Measurements from ENCODE around the gene KRTAP19-6.

The KRTAP19-6 gene, protein sequence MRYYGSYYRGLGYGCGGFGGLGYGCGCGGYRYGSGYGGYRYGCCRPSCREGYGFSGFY

DNA sequence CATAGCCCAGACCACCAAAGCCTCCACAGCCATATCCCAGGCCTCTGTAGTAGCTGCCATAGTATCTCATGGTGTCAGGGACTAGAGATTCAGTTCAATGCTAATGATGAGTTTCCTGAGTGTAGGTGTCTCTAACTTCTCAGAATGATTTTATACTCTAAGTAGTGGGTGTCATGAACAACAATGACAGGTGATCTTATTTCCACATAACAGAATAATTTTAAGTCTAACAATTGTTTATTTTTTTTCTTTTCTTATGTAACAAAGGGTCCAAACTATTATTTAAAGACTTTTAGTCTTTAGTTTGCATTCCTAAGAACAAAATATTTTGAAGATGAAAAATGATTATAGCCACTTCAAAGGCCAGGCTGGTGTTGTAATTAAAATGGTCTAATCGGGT, at the start of gene KRTAP19-6:
TSS of gene KRTAP19-6 (minus strand) at position 101 of the 400 bp plus-strand sequence. CDS start at position 70, 31 bp downstream.
- TF ChIP-seq, protein P1, sequence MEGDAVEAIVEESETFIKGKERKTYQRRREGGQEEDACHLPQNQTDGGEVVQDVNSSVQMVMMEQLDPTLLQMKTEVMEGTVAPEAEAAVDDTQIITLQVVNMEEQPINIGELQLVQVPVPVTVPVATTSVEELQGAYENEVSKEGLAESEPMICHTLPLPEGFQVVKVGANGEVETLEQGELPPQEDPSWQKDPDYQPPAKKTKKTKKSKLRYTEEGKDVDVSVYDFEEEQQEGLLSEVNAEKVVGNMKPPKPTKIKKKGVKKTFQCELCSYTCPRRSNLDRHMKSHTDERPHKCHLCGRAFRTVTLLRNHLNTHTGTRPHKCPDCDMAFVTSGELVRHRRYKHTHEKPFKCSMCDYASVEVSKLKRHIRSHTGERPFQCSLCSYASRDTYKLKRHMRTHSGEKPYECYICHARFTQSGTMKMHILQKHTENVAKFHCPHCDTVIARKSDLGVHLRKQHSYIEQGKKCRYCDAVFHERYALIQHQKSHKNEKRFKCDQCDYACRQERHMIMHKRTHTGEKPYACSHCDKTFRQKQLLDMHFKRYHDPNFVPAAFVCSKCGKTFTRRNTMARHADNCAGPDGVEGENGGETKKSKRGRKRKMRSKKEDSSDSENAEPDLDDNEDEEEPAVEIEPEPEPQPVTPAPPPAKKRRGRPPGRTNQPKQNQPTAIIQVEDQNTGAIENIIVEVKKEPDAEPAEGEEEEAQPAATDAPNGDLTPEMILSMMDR (IDR thresholded peaks at IDR 0.05; ENCODE audit: low read depth, low read length): no peak
- in situ Hi-C loops (cut with HindIII; ENCODE audit: low sequenced_read_pairs): no loop called here
- H3K4me3 ChIP-seq (ENCODE audit: low read depth, low read length): no peak within 1 kb of the TSS
- no peak for DNase-seq (ENCODE audit: low read depth, low spot score)

DNA sequence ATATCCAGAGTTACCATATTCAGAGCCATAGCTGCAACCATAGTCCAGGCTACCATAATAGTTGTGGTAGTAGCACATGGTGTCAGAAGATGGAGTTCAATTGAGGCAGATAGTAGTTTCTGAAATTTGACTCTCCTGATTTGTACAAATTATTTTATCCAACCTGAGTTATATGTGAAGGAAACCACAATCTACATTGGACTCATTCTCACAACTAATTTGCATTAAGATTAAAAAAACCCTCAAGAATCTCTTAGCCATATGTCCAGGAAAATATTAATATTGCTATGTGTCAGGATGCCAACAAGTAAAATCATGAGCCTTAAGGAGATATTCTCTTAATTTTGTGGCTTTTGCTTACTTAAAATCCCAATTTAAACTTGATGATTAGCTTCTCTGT, 48.6 kb upstream of the KRTAP19-6 start, which contains the start of gene KRTAP22-2:
TSS of gene KRTAP22-2 (minus strand) at position 101 of the 400 bp plus-strand sequence.
- no peak for DNase-seq (ENCODE audit: low read depth, low spot score)
- no peak within 1 kb of the TSS for H3K4me3 ChIP-seq (ENCODE audit: low read depth, low read length)
- in situ Hi-C loops (cut with HindIII; ENCODE audit: low sequenced_read_pairs): no loop called here
- TF ChIP-seq, protein P1 (IDR thresholded peaks at IDR 0.05; ENCODE audit: low read depth, low read length): no peak

DNA sequence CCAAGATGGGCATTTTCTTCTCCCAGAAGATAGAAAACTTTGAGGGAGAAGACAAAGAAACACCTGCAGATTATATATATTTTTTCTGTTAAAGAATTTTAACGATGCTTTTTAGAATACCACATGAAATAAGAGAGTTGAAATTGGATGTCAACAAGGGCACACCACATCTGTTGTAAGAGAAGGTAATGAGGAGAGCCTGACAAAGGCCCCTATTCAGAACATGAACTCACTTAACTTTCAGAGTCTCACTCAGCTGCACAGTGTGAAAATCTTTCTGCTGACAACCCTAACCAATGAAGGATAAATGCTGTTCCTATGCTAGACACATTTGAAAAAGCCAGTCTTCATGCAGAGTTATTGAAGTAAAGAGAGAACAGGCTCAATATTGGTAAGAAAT, 41.2 kb upstream of the KRTAP19-6 start:
- in situ Hi-C loops (cut with HindIII; ENCODE audit: low sequenced_read_pairs): no loop called here
- TF ChIP-seq, protein P1 (IDR thresholded peaks at IDR 0.05; ENCODE audit: low read depth, low read length): no peak
- no peak for DNase-seq (ENCODE audit: low read depth, low spot score)
- H3K4me3 ChIP-seq (ENCODE audit: low read depth, low read length): no peak overlapping the region

DNA sequence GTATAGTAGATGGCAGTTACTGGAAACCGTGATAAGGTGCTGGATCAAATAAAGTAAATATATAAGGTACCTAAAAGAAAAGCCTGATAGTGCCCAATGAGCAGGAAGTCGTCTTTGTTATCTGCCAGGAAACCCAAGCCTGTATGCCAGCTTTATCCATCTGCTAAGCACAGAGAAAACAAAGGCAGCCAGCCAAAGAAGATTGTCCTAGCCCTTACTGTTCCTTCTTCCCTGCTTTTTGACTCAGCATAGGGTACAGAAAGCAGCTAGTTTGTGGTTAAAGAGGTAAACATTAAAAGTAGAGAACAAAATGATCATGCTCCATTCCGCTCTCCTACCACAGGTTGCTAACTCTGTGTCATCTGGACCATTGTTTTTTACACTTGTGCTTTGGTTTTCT, 38.5 kb upstream of the KRTAP19-6 start:
- no peak overlapping the region for H3K4me3 ChIP-seq (ENCODE audit: low read depth, low read length)
- in situ Hi-C loops (cut with HindIII; ENCODE audit: low sequenced_read_pairs): no loop called here
- TF ChIP-seq, protein P1 (IDR thresholded peaks at IDR 0.05; ENCODE audit: low read depth, low read length): no peak
- no peak for DNase-seq (ENCODE audit: low read depth, low spot score)

DNA sequence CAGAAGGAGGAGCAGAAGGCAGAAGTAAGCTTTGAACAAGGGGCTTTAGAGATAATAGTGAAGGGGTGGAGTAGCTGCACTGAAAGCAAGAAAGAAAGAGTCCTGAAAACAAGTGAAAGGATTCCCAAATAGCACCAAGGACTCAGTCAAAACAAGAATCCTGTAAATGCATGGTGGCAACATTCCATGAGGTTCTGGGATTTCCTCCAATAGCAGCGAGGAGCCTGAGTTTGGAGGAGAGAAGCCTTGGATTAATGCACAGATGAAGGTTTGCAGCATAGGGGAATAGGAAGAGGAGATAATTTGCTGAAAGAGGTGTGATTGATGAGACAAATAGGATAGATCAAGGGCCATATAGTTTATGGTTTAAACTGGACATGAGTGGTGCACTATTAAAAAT, 37.7 kb upstream of the KRTAP19-6 start:
- no peak for DNase-seq (ENCODE audit: low read depth, low spot score)
- in situ Hi-C loops (cut with HindIII; ENCODE audit: low sequenced_read_pairs): no loop called here
- TF ChIP-seq, protein P1 (IDR thresholded peaks at IDR 0.05; ENCODE audit: low read depth, low read length): no peak
- H3K4me3 ChIP-seq (ENCODE audit: low read depth, low read length): no peak overlapping the region

DNA sequence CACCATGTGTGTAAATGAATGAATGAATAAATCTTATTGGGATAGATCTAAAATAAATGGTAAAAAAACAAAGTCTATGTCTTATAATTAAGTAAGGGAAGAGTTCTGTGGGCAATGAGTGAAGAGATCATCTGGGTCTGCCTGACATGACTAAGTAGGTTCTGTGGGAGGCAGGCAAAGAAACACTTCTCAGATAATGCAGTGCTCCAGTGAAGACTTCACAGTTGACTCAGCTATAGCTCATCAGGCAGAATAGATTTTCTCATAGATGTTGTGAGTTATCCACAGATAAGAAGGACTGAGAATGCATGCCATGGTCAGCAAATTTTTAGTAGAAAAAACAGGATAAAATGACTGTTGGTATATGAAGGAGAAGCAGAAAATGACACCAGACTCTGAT, 36.1 kb upstream of the KRTAP19-6 start:
- in situ Hi-C loops (cut with HindIII; ENCODE audit: low sequenced_read_pairs): no loop called here
- TF ChIP-seq, protein P1 (IDR thresholded peaks at IDR 0.05; ENCODE audit: low read depth, low read length): no peak
- no peak overlapping the region for H3K4me3 ChIP-seq (ENCODE audit: low read depth, low read length)
- DNase-seq (ENCODE audit: low read depth, low spot score): no peak

DNA sequence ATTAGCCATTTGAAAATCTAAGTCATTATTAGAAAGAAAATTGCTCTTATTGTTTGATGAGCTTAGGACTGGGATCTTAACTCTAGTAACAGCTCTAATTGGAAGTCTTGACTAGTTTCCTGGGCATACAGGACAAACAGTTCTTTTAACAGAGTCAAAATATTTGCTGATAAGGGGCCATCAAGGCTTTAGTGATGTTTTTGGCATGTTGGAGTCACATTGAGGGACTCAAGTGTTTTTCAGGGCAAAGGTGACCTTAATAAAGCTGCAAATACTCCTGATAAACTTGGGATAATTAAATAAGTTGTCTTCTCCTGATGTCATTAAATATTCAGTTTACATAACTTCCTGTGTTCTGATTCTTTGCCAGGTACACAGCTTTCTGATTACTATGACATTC, 26.0 kb upstream of the KRTAP19-6 start:
- H3K4me3 ChIP-seq (ENCODE audit: low read depth, low read length): no peak overlapping the region
- in situ Hi-C loops (cut with HindIII; ENCODE audit: low sequenced_read_pairs): no loop called here
- DNase-seq (ENCODE audit: low read depth, low spot score): no peak
- TF ChIP-seq, protein P1 (IDR thresholded peaks at IDR 0.05; ENCODE audit: low read depth, low read length): no peak

Measured in astrocyte of the spinal cord (primary cell).